ENCODE data around the gene IL37.

- TF ChIP-seq CTCF (conservative IDR thresholded peaks at IDR 0.05; ENCODE audit: low read depth, low read length) (no peak), EZH2phosphoT487 (IDR thresholded peaks at IDR 0.05; ENCODE audit: borderline replicate concordance, low read length) (no peak)
Measured at GRCh38 chr2:112927745-112928144, 16.8 kb downstream of the IL37 start.

Data from PC-3 (cell line).